GM21526 (cell line): Measurements from ENCODE around the gene VPS35L.

Experiments
- ATAC-seq: cut with Tn5 transposase; IDR thresholded peaks from one replicate; pipeline ENCODE4 v1.9.1; 2021; ENCODE audit warnings: moderate library complexity; ENCODE audit not compliant: unreplicated experiment, low FRiP score

VPS35L gene

DNA sequence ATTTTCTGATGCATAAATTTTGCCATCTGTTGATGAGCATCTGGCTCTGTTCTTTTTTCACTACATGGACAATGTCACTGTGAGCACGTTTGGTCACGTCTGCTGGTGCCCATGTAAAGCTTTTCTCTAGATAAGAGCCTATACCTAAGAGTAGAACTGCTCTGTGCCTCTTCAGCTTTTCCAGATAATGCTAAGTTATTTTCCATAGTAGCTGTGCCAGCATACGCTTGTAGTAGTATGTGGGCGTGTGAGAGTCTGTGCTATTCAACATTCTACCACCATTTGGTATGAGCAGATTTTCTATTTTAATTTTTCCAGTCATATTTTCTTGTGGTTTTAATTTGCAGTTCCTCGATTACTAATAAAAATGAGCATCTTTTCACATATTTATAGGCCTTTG is 33.2 kb downstream of the VPS35L start:
- no peak for ATAC-seq

GRCh38 chr16:19589106-19589505 is 33.6 kb downstream of the VPS35L start:
- no peak for ATAC-seq

DNA sequence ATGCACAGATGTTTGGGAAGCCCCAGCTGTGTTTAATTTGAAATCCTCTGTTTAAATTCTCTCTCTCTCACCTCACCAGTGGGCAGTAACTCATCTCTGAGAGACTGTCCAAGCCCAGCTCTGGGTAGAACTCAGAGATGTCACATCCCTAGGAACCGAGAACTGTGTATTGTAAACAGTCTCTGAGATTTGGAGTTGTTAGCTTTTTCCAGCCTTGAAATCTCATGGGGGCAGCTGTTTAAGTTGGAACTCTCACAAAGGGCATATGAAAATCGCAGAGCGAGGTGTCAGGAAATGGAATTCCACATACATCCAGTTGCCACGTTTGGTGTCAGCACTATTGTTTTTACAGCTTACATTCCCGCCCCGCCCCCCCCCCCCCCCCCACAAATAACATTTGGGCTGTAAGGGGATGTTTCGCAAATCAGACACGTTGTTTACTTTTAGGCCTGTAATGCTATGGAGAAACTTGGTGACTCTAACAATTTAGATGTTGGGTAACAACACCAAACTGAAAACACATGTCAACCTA is 34.3 kb downstream of the VPS35L start:
- ATAC-seq, result no peak

DNA sequence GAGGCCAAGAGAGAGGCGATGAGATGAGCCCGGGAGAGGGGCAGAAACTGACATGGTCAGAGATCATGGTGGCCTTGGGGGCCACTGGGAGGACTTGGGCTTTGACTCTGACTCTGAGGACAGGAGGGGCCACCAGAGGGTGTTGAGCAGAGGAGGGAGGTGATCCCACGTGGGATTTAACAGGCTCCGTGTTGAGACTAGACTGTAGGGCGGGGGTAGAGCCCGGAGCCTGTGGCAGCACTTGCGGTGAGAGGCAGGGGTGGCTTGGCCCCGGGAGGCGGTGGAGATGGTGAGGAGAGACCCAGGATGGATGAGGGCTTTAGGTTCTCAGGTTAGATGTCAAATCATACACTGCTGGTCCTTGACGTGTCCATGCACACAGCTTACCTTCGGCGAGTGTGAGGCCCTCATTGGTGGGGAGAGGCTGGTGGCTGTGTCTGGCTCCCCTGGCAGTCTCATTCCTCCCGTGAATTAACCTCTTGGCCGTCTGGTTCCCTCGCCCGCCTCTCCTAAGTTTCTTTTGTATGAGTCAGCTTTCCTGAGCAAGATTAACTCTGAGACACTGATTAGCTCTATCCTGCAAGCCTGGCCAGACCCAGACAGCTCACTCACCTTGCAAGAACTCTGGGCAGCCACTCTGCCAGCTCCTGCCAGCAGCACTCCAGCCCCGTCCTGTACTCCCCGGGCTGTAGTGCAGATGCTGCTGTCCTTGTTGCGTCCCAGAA is 39.7 kb downstream of the VPS35L start:
- no peak for ATAC-seq

DNA sequence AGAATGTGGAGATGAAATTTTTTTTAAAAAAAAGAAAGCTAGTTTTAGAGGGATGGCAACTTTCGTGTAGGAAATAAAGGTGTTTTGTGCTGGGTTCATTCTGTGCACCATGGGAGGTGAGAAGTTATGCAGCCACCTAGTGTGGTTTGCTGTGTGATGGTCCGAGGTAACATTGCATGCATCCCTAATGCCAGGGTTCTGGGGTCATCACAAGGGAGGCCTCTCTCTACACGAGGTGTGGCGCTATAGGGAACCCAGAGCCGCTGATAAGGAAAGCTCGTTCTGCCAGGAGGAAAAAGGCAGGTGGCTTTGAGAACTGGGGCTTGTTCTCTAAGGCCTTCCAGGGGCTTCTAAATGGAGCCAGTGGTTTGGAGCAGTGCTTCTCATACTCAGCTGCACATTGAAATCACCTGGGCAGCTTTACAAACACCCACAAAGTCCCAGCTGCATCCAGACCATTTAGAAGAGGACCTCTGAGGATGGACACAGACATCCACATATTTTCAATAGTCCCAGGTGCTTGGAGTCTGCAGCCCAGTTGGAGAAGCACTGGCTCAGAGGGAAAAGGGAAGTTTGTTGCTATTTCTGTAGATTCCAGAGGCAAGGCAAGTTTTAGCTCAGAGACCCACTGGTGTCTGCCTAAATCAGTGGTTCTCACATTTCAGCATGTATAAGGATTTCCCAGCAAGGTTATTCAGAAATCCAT is 43.5 kb downstream of the VPS35L start:
- no peak for ATAC-seq

- no peak for ATAC-seq
Measured at GRCh38 chr16:19599968-19600716, 44.6 kb downstream of the VPS35L start.

GRCh38 chr16:19601083-19601976 is 45.8 kb downstream of the VPS35L start:
- ATAC-seq, result no peak

DNA sequence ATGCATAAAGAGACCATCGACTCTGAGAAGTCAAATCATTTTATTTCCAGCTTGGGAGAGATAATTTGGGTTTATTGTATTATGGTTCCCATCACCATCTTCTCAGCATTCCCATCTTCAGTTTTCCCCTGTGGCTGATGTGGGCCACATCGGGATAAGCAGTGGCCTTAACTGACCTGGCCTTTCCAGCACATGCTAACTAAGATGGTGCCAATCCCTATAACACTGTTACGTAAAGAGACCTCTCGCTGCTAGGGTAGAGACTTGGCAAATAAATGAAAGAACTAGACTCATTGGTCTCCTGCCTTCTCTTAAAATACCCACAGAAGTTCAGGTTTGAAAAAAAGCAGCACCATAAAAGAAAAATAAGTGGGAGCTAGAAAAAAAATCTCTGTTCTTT is 49.4 kb downstream of the VPS35L start:
- ATAC-seq, result no peak

GRCh38 chr16:19605701-19606100 is 50.2 kb downstream of the VPS35L start:
- ATAC-seq, result no peak

GRCh38 chr16:19607616-19608280 is 52.2 kb downstream of the VPS35L start:
- ATAC-seq, result no peak

DNA sequence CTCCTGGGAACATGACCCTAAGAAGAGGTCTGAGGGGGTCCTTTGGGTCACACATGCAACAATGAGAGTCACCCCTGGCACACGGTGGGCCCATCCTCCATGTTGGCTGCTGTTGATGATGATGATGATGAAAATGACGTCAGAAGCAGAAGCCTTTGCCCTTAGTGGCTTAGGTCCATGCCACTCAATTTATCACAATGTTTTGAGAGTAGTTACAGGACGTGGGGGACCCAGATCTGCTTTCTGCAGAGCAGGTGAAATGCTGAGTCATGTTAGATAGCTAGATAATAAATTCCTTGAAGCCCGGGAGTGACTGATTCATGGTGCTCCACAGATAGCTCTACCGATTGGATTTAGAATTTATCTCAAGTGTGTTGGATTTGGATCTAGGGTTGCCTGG is 53.9 kb downstream of the VPS35L start:
- ATAC-seq, result no peak

GRCh38 chr16:19610200-19610599 is 54.7 kb downstream of the VPS35L start:
- no peak for ATAC-seq

- ATAC-seq, result no peak
Measured at GRCh38 chr16:19613834-19614233, 58.3 kb downstream of the VPS35L start.

DNA sequence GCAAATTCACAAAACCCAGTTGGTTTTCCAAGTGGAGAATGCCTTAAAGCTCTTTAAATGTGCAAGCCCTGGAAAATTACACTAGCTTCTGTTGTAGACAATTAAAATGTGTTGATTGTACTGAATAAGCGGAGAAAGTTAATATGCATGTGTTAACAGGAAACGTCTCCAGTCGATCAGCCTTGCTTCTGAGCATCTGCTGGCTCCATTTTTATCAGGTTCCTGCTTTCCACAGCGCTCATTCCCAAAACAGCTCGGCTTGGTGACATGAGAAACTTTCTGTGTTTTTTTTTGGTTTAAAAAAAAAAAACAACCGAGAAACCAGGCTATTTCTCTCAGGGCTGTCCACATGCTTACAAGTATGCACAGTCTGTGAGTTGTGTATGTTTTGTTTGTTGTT is 60.7 kb downstream of the VPS35L start:
- ATAC-seq, result no peak

DNA sequence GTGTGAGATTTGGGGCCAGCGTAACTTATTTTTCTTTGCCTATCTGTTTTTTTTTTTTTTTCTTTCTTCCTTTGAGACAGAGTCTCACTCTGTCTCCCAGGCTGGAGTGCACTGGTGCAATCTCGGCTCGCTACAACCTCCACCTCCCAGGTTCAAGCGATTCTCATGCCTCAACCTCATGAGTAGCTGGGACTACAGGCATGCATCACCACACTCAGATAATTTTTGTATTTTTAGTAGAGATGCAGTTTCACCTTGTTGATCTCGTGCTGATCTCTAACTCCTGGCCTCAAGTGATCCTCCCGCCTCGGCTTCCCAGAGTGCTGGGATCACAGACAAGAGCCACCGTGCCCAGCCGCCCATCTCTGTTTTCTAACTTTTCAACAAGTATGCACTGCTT is 63.4 kb downstream of the VPS35L start:
- no peak for ATAC-seq

DNA sequence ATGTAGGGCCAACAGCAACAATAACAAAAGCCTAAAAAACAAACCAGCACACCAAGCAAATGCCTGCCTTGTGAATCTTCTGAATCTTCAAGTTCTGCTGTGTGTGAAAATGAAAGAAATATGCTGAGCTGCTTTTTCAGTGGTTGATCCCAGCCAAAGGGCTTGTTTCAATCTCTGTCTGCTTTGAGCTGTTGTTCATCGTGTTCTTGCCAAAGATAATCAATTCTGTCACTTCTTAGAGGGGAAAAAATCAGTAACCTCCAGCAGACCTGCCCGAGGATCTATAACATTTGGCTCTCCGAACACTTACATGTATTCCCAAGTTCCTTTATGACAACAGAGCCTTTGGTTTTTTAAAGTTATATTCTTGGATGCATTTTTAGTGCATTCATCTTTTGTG is 65.9 kb downstream of the VPS35L start:
- no peak for ATAC-seq

DNA sequence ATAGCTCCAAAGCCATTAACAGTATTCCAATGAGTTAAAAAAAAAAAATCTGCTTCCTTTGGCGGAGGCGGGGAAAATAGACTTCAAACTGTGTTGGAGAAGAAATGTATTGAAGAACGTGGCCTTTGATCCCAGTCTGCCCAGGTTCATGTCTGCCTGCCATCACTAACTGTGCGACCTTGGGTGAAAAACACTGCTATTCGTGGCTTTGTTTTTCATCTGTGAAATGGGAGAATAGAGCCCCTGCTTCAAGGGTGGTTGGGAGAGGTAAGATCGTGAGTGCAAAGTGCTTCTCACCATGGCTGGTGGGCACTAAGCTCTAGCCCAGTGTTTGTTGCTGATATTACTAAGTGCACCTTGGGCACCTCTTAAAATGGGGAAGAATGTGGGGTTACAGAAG is 69.5 kb downstream of the VPS35L start:
- ATAC-seq, result no peak

DNA sequence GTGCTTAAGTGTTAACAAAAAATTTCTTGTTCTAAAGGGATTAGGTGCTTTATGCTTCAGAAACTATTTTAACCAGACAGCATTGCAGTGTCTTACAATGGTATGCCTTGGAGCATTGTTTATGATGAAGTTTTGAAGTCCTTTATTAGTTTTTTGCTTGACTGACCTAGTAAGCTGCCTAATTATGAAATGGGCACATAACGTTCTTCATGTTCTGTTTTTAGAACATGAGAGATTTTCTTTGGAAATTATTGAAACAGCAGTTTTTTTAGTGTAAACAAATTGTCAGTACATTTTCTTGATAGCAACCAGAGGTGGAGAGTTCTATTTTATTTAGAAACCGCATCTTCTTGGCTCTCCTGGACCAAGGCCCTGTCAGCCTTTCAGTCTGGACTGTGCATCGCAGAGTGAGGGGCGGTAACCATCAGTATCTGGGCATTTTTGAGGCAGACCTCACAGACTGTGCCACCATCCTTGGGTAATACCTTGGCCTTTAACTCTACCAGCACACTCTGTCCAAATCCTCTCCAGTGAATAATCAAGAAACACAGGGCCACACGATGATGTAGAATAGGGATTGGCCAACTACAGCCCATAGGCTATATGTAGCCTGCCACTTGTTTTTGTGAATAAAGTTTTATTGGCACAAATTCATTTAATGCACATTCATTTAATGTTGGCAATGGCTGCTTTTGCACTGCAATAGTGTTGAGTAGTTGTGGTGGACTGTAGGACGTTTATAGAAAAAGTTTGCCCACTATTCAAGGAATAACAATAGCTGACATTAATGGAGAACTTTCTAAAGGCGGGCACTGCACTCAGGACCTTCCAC is 81.1 kb downstream of the VPS35L start:
- ATAC-seq, result no peak

DNA sequence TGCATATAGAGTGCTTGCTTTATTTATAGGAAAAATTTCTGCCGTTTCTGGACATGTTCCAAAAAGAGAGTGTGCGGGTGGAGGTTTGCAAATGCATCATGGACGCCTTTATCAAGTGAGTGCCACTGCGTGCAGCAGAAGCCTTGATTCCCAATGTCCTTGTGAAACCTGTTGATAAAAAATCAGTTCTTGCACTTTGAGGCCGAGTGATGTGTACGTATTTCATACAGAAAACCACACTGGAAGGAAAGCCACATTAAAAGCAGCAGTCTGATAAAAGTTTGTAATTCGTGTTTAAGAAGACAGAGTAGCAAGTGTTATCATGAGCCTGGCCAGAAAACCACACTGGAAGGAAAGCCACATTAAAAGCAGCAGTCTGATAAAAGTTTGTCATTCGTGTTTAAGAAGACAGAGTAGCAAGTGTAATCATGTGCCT is 84.5 kb downstream of the VPS35L start:
- no peak for ATAC-seq
